Measurements from ENCODE around the gene ST8SIA4.

The ST8SIA4 gene, protein sequence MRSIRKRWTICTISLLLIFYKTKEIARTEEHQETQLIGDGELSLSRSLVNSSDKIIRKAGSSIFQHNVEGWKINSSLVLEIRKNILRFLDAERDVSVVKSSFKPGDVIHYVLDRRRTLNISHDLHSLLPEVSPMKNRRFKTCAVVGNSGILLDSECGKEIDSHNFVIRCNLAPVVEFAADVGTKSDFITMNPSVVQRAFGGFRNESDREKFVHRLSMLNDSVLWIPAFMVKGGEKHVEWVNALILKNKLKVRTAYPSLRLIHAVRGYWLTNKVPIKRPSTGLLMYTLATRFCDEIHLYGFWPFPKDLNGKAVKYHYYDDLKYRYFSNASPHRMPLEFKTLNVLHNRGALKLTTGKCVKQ

DNA sequence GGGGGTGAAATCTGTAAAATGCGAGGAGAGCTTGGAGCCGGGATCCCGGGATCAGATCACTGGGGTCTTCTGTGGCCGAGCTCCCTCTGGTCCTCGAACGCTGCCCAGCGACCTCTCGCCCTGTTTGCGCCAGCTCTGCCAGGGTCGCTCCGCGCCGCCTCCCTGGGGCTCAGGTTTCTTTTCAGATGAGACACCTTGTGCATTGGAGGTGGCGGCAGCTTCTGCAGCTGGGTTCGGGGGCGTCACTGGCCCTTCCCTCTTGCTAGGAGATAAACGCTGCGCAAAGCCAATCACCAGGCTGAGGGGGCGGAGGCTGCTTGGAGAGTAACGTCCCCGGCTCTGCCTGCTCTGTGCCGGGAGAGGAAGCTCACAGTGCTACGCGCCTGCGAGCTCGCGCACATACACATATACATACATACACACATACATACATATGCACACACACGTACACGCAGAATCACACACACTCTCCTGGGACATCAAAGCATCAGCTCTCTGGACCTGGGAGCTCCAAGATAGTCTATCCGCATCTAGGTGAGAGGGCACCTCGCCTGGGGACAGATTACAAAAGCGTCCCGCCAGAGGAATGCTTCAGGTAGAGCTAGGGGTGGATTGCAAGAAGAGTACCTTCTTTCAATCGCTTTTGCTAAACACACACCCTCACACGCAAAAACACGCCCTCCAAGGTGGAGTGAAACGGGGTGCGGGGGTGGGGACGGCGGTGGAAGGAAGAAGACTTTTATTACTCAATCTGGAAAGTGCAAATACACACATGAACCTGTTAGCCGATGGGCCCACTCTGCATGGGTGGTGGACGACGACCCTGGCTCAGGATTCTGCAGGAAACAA, at the start of gene ST8SIA4:
Gene ST8SIA4 (minus strand): TSS at position 244 of the 849 bp plus-strand sequence. CDS start 327 bp downstream, outside the sequence.
- DNase-seq, result peak; percentile 77

DNA sequence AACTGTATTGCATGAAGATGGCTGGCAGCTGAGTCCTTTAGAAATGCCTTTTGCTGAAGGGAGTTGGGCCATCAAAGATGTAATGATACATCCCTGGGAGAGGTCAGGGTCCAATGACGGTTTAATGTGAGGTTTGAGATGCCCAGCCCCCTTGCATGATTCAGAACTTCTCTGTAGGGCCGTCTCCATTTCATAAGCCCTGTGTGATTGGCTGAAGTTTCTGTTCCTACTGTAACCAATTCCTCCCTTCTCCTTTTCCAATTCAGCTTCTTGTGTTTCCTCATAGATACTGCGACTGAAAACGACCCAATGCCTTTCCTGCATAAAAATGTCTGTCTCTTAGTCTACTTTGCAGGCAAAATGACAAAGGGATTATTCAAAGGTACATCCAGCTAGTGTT, 47.9 kb upstream of the ST8SIA4 start:
- no peak for DNase-seq

DNA sequence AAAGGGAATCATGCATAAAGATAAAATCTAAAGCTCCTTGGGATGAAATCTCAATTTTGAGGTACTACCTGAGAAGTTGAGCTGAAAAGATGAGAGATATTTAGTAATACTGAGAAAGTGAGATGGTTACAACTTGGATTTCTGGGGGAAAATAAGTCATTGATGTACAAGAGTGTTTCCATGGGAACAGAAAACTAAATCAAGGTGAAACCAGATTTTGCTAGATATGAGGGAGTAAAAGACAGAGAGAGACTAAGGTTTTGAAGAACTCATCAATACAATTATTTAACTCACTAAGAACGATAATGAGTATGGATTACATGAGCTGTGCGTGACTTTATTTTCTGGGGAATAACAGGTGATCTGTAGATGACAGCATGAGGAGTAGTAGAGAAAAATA, 10.2 kb upstream of the ST8SIA4 start:
- no peak for DNase-seq

DNA sequence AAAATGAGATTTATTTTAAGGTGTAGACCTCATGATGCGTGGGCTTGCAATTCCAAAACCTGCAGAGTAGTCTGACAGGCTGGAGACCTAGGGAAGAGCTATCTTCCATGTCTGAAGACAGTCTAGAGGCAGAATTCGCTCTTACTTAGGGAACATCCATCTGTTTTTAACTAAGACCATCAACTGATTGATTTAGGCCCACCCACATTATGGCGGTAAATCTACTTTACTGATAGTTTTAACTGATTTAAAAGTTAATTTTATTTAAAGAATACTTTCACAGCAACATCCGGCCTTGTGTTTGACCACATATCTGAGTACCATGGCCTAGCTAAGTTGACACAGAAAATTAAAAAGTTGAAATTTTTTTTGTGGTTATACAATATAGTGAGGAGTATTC, 6.0 kb upstream of the ST8SIA4 start:
- no peak for DNase-seq

DNA sequence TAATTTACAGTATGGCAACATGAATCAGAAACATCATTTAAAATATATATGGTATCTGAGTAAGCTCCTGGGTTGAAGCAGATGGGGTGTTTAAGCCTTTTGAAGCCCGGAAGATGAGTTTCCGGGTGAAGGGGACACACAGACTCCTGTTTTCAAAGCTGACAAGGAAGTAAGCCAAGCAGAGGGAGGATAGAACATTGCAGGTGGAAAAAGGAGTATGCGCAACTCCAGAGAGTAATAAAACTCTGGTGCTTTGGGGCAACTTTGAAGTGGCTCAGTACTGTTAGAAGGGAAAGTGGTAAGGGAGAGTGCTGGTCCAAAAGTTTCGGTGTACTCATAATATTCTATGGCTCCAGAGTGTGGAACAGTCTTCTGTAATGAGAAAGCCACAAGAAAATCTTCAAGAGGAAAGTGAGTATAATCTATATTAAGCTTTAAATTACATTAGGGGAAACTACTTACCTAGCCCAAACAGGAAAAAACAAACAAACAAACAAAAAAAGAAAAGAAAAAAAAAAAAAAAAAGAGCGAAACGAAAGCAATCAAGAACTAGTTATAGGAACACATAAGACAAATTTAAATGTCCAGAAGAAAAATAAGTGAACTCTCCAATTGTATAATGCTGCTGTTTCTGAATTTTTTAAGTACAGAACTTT, 2.3 kb upstream of the ST8SIA4 start:
- no peak for DNase-seq

DNA sequence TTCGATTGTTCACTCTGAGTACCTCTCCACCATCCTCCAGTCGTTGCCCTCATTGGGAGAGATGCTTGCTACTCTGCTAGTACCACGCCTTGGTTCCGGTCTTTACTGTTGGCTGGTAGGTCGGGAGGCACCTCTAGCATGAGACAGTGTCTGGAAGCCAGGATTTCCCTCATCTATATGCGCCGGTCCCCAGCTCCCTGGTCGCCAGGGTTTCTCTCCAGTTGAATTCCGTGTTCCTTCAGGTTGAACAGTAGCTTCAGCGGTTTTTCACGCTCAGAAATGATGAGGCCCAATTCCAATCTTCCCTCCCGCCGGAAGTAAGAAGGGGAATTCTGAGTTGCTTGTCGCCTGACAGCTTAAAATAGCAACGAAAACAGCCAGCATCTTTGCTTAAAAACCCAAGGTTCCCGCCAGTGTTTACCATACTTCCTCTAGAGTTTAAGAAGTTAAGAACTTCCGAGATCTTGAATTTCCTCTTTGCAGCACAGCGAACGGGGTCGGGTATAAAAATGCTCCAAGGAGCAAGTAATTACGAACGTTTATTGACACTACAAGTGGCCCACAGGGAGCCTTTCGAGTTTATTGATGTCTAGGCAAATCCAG, 1.3 kb upstream of the ST8SIA4 start:
- DNase-seq, result peak; percentile 26

DNA sequence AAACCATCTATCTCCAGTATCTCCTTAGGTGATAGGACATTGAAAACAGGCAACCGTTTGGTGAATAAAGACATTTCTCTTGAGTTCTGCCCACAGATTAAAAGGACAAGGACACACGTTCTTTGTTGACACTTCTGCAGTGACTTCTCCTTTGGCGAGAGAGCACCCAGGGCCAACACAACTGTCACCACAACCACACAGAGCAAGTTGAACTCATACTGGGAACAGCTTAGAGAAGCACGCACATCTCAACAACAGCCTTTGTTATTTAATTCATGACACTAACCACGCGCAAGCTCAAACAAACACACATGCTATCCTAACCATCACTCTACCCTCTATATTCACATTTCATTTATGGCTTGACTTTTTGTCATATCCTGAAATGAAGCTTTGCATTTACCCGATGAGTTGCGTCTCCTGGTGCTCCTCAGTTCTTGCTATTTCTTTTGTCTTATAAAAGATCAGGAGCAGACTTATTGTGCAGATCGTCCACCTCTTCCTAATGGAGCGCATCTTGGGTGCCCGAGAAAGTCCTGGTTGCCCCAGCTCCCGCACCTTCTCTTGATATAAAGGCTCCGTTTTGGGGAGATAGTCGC, 543 bp downstream of the ST8SIA4 start:
- no peak for DNase-seq

DNA sequence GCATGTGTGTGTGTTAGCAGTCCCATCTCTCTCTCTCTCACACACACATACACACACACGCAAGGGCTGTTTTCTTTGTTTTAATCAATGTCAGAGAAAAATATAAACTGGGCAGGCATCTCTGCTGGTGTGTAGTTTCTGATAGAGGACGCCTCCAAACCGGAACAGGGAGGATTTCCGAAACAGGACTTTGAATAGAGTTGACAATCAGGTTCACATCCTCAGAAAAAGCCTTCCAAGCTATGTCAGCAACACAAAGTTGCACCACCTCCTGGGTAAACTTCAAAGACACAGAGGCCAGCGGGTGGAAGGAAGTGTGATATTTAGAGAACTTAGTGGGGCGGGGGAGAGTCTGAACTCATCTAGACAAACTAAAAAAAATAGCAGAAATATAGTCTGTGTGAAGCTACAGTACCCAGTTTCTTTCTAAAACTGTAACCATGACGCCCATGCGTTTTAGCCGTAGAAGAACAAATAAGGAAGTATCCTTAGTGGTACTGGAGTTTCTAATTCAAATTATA, 1.2 kb downstream of the ST8SIA4 start:
- DNase-seq, result peak; percentile 4

DNA sequence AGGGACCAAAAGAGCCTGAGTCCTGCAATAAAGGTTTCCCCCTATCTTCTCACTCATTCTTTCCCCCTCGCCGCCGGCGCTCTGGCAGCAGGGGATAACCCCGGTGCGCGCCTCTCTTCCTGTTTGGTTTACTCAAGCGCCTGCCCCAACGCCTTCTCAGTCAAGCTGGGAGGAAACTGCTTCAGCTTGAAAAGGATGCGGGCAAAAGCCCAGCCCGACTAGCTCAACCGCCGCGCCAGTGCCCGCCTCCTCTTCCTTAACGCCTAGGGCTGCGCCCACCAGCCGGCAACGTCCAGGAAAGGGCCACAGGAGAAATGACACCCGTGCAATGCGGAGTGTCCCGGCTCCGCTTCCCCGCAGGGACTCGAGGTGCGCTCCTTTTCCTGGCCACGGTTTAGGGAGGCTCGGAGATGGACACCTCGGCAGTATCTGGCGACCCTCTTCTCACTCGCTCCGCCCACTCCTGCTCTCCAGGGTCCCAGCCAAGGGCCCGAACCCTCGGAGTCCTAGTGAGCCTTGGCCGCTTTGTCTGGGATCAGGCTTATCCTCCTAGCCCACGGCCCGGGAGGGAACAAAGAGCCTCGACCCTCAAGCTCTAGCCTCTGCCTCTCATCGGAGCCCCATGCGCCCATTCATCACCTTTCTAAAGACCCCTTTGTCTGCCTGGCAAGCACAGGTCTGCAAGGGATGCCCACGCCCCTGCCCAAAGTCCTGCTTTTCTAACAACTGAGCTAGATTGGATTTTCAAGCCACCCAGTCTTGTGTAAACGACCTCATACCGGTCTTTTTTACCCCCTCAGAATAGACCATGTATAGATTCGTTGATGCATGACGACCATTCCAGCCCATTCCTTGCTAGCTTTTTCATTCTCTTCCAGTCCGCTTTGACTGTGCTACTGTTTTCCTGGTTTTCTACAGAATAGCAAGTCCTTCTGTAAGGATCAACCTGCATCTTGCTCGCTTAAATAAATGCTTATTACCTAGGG, 2.0 kb downstream of the ST8SIA4 start:
- peak; percentile 36 for DNase-seq

DNA sequence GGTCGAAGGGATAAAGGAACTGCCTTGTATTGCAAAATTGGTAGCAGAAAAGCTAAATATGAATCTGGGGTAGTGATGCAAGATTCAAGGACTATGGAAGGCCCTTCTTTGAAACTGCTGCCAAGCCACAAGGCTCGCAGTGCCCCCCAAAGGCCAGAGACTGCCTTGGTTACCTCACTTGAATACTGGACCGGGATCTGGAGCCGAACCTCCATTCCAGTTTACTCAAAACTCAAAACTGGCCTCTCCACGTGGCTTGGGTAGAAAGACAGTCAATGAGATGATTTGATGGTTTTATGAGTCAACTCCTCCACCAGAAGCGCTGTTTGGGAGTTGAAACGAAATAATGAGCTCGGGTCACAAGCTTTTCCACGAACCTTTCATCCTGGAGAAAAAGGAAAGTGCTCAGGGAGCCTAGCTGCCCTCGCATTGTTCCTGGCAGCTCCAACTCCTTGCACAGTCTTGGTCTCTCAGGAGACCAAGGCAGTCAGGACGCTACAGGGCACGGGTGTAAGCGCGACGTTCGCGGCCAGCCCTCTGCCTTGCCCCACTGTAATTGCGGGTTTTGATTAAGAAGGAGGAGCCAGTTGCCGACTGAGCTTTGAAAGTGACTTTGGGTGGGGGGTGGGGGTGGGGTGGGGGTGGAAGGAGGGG, 2.8 kb downstream of the ST8SIA4 start:
- peak; percentile 30 for DNase-seq

DNA sequence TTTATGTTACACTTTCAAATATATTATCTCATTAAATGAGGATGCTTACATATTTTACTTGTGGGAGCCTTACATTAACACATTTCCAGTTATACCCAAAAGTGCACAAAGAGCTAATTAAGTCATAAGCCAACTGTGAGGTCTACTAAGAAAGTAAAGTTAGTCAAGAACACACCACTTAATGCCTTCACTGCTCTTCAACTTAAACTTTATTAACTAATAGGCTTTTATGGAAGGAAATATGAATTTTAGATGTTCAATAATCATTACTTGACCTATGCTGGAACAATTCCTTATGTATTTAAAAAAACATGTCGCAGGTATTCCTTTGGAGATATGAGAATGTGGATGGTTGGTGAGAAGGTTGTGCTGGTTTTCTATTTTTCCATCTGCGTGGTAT, 3.4 kb downstream of the ST8SIA4 start:
- no peak for DNase-seq

DNA sequence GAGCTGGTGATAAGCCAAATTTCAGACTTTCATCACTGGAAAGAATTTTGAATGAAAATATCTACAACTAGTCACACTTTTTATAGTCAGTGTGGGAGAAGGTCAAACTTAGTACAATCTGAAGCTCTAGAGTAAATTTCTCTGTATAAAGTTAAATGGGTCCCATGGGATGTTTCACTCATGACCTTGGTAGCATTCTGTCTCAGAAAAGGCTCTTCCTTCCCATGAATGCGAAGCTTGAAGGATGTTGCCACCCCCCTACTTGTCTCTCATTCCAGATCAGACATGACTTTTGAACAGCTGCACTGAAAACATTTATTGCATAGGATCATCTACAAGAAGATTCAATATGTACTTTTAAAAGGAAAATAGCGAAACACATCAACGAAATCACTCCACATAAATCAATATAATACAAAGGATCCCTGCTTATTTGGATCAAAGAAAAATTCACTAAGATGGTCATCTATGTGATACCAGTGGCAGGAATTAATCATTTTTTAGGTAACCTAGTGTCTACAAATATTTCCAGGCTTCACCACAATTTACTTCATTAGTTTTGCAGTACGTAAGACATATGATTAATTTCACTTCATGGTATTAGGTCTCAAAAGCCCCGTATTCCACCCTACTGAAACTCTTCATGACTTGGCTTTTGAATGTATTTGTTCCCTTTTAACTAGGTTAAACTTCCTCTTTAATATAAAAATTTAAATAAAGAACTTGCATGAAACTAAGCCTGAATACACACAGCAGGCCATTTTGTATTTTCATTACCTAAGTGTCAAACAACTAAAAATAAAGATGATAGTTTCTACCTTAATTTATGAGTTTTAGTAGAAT, 4.4 kb downstream of the ST8SIA4 start:
- DNase-seq, result no peak

DNA sequence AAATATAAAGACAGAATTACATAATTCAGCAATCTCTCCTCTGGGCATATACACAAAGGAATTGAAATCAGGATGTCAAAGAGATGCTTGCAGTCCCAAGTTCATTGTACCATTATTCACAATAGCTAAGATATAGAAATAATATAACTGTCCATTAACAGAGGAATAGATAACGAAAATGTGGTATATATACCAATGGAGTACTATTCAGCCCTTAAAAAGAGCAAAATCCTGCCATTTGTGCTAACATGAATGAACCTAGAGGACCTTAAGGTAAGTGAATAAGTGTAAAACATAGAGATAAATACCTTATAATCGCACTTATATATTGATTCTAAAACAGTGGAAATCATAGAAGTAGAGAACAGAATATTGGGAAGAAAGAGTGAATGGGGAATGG, 7.0 kb downstream of the ST8SIA4 start:
- no peak for DNase-seq

DNA sequence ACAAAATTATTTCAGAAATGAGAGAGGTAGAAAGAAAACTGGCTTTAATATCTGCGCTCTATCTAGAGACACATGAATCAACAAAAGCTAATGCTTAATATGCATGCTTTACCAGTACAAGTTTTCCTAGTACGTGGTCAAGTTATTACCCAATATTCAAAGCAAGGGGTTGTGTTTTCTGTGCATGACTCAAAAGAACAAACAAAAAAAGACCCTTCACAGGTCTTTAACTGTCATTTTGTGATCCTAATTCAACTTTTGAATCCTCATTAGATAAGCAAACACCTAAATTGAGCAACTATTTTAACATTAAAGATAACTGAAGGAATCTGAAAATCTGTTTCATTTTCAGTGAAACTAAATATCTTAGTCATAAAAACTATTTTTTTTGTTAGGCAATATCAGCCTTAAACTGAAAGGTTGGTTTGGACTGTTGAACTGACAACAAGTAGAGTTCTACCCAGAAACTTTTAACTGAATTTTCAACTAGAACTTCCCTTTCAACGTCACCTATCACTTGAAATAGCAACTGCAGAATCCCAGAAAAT, 12.5 kb downstream of the ST8SIA4 start:
- DNase-seq, result no peak

DNA sequence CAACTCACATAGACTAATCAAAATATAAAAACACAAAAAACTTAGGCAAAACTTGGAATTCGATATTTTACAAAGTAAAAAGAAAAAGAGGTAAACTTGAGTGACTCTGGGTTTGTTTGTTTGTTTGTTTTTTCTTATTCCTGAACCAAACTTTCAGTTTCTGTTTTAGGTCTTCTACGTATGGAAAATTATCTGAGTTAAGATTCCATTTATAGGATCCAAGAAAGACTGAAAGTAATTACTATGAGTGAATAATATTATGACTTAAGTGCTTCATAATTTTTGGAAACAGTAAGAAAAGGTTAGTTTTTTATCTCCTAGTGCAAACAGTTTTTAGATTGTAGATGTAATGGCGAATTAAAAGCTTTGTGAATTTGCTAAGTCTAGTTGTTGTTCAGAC, 13.2 kb downstream of the ST8SIA4 start:
- DNase-seq, result no peak

DNA sequence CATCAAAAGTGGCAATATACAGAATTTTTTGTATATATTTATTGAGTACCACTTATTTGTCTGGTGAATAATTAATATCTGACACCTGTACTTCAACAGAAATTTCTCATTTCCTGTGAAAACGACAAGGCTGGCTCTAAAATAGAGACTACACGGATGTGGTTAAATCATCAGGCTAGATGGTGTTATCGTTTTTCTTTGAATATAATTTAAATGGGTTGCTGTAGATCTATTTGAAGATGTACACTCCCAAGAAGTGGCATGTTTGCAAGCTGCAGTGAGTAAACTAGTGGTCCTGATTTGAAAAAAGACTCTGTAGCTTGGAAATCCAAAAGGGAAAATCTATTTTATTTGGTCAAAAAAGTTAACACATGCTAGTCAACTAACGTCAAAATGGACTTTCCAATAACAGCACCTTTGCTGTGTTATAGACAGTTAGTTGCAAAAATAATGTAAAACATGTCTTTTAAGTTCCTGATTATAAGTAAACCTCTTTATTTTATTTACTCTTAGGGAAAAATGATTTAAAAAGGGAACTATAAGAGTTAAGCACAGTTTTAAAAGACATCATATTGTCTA, 13.8 kb downstream of the ST8SIA4 start:
- no peak for DNase-seq

DNA sequence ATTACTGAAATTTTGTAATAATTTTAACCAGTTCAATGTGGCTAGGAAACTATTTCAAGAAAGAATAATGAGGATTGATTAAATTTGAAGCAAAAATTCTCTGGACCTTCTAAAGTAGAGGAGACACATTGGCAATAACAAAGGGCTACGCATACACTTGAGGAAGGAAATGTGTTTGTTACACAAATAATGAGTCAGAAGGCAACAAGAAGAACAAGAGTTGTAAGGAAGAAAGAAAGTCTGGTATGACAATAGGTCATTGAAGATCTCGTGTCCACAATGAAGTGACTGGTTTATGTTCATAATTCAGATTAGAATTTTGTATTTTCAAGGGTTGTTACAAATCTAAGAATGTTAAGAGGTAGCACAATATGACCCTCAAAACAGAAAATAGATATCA, 25.8 kb downstream of the ST8SIA4 start:
- DNase-seq, result no peak

DNA sequence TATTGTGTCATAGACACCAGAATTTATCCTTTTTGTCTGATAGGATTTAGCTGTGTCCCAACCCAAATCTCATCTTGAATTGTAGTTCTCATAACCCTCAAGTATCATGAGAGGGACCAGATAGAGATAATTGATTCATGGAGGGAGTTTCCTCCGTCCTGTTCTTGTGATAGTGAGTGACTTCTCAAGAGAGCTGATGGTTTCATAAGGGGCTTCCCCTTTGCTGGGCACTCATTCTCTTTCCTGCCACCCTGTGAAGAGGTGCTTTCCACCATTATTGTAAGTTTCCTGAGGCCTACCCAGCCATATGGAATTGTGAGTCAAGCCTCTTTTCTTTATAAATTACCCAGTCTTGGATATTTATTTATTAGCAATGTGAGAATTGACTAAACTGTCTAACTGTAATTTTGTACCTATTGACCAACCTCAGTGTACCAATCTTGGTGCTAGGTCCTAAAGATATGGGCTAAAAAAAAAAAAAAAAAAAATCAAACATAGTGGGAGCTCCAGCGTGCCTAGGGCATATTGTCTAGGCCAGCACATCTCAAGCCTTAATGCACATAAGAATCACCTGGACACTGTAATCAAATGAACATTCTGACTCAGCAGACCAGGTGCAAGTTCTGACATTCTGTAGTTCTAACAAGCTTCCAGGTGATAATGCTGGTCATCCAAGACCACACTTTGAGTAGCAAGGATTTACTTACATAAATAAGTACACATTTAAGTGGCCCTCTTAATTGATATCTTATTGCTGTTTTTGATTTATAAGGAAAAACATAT, 30.5 kb downstream of the ST8SIA4 start:
- DNase-seq, result no peak

Measured in DMS79 (cell line).